WTC11 (cell line): ENCODE data around the gene VPREB3.

Experiments
- FOXK1 ChIP-seq: sonication (generic); formaldehyde crosslinking; IDR thresholded peaks from 2 replicates; pipeline ENCODE4 v1.8.0; 2022; ENCODE audit warnings: mild to moderate bottlenecking, moderate library complexity, missing genetic modification reagents
- IRF2 ChIP-seq: sonication (generic); formaldehyde crosslinking; IDR thresholded peaks from 2 replicates; pipeline ENCODE4 v1.8.0; 2022; ENCODE audit warnings: low read depth, missing genetic modification reagents, borderline replicate concordance
- NR3C1 ChIP-seq: sonication (generic); formaldehyde crosslinking; conservative IDR thresholded peaks from 2 replicates; pipeline ENCODE4 v1.8.1; 2023; ENCODE audit warnings: low read depth, mild to moderate bottlenecking, missing genetic modification reagents
- TF ChIP-seq, protein P1 (sequence below): fragments of 200-600 bp; IDR thresholded peaks from 2 replicates; pipeline ENCODE4 v1.8.0; 2022; ENCODE audit warnings: antibody characterized with exemption
- TF ChIP-seq, protein P2 (sequence below): fragments of 250-450 bp; sonication (Bioruptor Pico); IDR thresholded peaks from 2 replicates; pipeline ENCODE4 v1.9.0; 2021; ENCODE audit warnings: moderate library complexity, mild to moderate bottlenecking, inconsistent platforms, borderline replicate concordance
- TF ChIP-seq, protein P3 (sequence below): sonication (generic); formaldehyde crosslinking; IDR thresholded peaks from 2 replicates; pipeline ENCODE4 v1.8.0; 2022; ENCODE audit warnings: mild to moderate bottlenecking, missing genetic modification reagents
- TF ChIP-seq, protein P4 (sequence below): sonication (generic); formaldehyde crosslinking; IDR thresholded peaks from 2 replicates; pipeline ENCODE4 v1.8.1; 2023; ENCODE audit warnings: mild to moderate bottlenecking, missing genetic modification reagents
- TF ChIP-seq, protein P5 (sequence below): sonication (generic); formaldehyde crosslinking; IDR thresholded peaks from 2 replicates; pipeline ENCODE4 v1.8.1; 2023; ENCODE audit warnings: mild to moderate bottlenecking, moderate library complexity, missing genetic modification reagents

DNA sequence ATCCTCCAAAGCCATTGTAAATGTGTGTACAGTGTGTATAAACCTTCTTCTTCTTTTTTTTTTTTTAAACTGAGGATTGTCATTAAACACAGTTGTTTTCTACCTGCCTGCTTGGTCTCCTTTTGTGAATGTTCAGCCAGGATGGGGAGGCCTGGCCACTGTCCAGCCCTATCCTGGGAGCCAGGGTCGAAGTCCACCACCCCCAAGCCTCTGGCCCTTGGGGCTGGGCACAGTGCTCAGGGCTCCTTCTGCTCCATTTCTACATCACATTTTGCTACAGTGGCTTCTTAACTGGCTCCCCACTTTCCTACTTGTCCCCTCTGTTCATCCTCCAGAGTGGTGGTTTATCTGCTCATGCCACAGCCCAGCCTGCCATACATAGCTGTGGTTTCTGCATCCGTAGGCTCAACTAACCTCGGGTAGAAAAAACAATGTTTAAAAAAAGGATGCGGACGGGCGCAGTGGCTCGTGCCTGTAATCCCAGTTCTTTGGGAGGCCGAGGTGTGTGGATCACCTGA is 30.0 kb upstream of the VPREB3 start:
- TF ChIP-seq, protein P1, sequence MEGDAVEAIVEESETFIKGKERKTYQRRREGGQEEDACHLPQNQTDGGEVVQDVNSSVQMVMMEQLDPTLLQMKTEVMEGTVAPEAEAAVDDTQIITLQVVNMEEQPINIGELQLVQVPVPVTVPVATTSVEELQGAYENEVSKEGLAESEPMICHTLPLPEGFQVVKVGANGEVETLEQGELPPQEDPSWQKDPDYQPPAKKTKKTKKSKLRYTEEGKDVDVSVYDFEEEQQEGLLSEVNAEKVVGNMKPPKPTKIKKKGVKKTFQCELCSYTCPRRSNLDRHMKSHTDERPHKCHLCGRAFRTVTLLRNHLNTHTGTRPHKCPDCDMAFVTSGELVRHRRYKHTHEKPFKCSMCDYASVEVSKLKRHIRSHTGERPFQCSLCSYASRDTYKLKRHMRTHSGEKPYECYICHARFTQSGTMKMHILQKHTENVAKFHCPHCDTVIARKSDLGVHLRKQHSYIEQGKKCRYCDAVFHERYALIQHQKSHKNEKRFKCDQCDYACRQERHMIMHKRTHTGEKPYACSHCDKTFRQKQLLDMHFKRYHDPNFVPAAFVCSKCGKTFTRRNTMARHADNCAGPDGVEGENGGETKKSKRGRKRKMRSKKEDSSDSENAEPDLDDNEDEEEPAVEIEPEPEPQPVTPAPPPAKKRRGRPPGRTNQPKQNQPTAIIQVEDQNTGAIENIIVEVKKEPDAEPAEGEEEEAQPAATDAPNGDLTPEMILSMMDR, result no peak
- TF ChIP-seq, protein P2, sequence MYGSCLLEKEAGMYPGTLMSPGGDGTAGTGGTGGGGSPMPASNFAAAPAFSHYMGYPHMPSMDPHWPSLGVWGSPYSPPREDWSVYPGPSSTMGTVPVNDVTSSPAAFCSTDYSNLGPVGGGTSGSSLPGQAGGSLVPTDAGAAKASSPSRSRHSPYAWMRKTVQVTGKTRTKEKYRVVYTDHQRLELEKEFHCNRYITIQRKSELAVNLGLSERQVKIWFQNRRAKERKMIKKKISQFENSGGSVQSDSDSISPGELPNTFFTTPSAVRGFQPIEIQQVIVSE (CRISPR knock-in tag), result no peak
- TF ChIP-seq, protein P3, sequence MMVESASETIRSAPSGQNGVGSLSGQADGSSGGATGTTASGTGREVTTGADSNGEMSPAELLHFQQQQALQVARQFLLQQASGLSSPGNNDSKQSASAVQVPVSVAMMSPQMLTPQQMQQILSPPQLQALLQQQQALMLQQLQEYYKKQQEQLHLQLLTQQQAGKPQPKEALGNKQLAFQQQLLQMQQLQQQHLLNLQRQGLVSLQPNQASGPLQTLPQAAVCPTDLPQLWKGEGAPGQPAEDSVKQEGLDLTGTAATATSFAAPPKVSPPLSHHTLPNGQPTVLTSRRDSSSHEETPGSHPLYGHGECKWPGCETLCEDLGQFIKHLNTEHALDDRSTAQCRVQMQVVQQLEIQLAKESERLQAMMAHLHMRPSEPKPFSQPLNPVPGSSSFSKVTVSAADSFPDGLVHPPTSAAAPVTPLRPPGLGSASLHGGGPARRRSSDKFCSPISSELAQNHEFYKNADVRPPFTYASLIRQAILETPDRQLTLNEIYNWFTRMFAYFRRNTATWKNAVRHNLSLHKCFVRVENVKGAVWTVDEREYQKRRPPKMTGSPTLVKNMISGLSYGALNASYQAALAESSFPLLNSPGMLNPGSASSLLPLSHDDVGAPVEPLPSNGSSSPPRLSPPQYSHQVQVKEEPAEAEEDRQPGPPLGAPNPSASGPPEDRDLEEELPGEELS (CRISPR knock-in tag), result no peak
- TF ChIP-seq FOXK1, result no peak
- TF ChIP-seq, protein P4, sequence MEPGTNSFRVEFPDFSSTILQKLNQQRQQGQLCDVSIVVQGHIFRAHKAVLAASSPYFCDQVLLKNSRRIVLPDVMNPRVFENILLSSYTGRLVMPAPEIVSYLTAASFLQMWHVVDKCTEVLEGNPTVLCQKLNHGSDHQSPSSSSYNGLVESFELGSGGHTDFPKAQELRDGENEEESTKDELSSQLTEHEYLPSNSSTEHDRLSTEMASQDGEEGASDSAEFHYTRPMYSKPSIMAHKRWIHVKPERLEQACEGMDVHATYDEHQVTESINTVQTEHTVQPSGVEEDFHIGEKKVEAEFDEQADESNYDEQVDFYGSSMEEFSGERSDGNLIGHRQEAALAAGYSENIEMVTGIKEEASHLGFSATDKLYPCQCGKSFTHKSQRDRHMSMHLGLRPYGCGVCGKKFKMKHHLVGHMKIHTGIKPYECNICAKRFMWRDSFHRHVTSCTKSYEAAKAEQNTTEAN (CRISPR knock-in tag), result no peak
- TF ChIP-seq NR3C1, result no peak
- TF ChIP-seq, protein P5, sequence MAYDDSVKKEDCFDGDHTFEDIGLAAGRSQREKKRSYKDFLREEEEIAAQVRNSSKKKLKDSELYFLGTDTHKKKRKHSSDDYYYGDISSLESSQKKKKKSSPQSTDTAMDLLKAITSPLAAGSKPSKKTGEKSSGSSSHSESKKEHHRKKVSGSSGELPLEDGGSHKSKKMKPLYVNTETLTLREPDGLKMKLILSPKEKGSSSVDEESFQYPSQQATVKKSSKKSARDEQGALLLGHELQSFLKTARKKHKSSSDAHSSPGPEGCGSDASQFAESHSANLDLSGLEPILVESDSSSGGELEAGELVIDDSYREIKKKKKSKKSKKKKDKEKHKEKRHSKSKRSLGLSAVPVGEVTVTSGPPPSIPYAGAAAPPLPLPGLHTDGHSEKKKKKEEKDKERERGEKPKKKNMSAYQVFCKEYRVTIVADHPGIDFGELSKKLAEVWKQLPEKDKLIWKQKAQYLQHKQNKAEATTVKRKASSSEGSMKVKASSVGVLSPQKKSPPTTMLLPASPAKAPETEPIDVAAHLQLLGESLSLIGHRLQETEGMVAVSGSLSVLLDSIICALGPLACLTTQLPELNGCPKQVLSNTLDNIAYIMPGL, result no peak
- TF ChIP-seq IRF2, result no peak
